Retinal pigment epithelial cell (primary cell): ENCODE results near the gene GPR75.
"Not testable (repeated sequence)": the region's sequence is repeated elsewhere in the genome, so short reads cannot be mapped to it uniquely, and the experiment has no call there.

Experiments used
- DNase-seq: peaks from one replicate; pipeline ENCODE4 v3.0.0-alpha.2; 2010; ENCODE audit warnings: low read depth
- H3K4me3 ChIP-seq: 2 replicates; pipeline ENCODE4 v1.5.1; 2011; ENCODE audit warnings: mild to moderate bottlenecking, low read length, control low read depth, moderate library complexity
- CTCF ChIP-seq: conservative IDR thresholded peaks from 2 replicates; pipeline ENCODE4 v1.5.1; 2011; ENCODE audit warnings: low read depth, low read length, control low read depth, inconsistent platforms

The GPR75 gene

GRCh38 chr2:53856272-53856671, 3.5 kb downstream of the GPR75 start:
- H3K4me3 ChIP-seq: no peak overlapping the region
- DNase-seq: no peak
- no peak for TF ChIP-seq CTCF

DNA sequence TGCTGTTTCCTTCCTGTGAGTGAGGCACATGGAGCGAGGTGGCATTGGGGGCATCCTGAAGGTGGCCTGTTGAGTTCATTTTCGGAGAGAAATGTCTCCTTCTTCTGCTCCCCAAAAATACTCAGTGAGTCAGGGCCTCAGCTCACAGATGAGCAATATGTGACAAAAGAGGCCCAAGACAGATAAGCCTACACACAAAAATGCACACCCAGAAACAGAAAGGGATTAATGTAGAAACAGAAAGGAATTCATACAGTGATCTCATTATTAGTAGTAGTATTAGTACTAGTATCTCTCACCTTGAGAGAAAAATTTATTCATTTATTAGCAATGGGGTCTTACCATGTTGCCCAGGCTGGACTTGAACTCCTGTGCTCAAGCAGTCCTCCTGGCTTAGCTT, 5.1 kb downstream of the GPR75 start:
- no peak for TF ChIP-seq CTCF
- DNase-seq: no peak
- H3K4me3 ChIP-seq: no peak overlapping the region

DNA sequence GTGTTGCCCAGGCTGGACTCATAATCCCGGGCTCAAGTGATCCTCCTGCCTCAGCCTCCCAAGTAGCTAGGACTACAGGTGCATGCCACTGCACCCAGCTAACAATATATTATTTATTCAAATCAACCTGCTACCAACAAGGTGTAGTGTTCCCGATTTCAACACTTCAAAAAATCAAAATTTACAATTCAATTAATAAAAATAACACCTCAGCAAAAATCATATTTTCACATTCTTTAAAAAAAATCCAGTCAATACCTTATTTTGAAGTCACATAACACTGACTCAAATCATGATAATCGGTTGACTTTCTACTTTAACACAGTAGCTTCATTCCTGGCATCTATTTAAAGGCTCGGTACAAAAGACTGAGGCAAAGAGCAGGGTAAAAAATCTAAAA, 7.2 kb downstream of the GPR75 start:
- TF ChIP-seq CTCF: no peak
- H3K4me3 ChIP-seq: no peak overlapping the region
- no peak for DNase-seq

DNA sequence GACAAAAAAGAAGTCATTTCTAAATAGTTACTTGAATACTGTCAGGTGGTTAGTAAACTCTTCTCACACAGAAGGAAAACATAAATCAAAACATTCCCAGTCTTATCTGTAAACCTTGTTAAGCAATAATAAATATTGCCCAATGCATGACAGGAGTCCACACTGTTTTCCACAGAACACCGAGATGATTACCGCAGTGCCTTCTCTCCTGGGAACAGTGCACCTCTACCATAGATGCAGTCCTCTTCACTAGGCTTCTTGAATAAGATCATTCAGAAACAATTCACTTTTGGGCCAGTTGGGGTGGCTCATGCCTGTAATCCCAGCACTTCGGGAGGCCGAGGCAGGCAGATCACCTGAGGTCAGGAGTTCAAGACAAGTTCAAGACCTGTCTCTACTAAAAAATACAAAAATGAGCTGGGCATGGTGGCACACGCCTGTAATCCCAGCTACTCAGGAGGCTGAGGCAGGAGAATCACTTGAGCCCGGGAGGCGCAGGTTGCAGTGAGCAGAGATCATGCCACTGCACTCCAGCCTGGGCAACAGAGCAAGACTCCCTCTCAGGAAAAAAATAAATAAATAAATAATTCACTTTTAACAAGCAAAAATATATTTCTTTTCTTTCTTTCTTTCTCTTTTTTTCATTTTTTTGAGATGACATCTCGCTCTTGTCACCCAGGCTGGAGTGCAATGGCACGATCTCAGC, 8.6 kb downstream of the GPR75 start:
- not testable (repeated sequence) for DNase-seq, H3K4me3 ChIP-seq

- H3K4me3 ChIP-seq: no peak overlapping the region
- no peak for DNase-seq
- no peak for TF ChIP-seq CTCF
Observed at GRCh38 chr2:53848062-53848461, 11.7 kb downstream of the GPR75 start.

DNA sequence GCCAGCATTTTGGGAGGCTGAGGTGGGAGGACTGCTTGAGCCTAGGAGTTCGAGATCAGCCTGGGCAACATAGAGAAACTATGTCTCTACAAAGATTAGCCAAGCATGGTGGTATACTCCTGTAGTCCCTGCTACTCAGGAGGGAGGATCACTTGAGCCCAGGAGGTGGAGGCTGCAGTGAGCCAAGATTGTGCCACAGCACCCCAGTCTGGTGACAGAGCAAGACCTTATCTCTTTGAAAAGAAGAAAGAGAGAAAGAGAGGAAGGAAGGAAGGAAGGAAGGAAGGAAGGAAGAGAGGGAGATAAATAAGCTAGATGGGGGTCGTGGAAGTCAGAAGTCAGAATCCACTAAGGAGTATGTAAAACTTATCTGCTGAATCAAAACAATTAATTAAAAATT, 16.2 kb downstream of the GPR75 start:
- TF ChIP-seq CTCF: no peak
- no peak overlapping the region for H3K4me3 ChIP-seq
- DNase-seq: no peak

- no peak for TF ChIP-seq CTCF
Observed at GRCh38 chr2:53842891-53843290, 16.9 kb downstream of the GPR75 start.

DNA sequence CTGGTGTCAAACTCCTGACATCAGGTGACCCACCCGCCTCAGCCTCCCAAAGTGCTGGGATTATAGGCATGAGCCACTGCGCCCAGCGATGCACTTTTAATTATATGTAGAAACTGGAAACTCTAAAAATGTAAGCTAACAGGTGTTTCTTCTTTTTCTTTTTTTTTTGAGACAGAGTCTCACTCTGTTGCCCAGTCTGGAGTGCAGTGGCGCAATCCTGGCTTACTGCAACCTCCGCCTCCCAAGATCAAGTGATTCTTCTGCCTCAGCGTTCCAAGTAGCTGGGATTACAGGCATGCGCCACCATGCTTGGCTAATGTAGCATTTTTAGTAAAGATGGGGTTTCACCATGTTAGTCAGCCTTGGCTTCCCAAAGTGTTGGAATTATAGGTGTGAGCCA, 18.1 kb downstream of the GPR75 start:
- not testable (repeated sequence) for DNase-seq, H3K4me3 ChIP-seq

More at GRCh38 chr2:53842891-53843290, 16.9 kb downstream of the GPR75 start:
- H3K4me3 ChIP-seq: no peak overlapping the region
- no peak for DNase-seq
